IgD-negative memory B cell (primary cell): ENCODE data around the gene EDDM3A. TPM values are rescaled to one million over a fixed set of nuclear protein-coding genes. Genes with fewer than 3 reads are reported as not detected.
"Not testable (repeated sequence)": the region's sequence is repeated elsewhere in the genome, so short reads cannot be mapped to it uniquely, and the experiment has no call there.

Source experiments
- H3K27ac Mint-ChIP-seq, 3 donors: one replicate each; pipeline ENCODE4 v1.8.0; 2020 to 2022; ENCODE audit warnings: mild to moderate bottlenecking in 3 of 3, mixed read lengths in 3 of 3, moderate library complexity in 1 of 3
- H3K27me3 Mint-ChIP-seq: one replicate; pipeline ENCODE4 v1.8.0; 2021; ENCODE audit warnings: mixed read lengths
- H3K36me3 Mint-ChIP-seq: one replicate; pipeline ENCODE4 v1.8.0; 2020; ENCODE audit warnings: mild to moderate bottlenecking, mixed read lengths
- H3K4me1 Mint-ChIP-seq, 3 donors: one replicate each; pipeline ENCODE4 v1.8.0; 2020 to 2022; ENCODE audit warnings: mixed read lengths in 3 of 3, mild to moderate bottlenecking in 1 of 3
- H3K4me3 Mint-ChIP-seq, 4 donors: one replicate each; pipeline ENCODE4 v1.8.0; 2020 to 2022; ENCODE audit warnings: mild to moderate bottlenecking in 4 of 4, mixed read lengths in 4 of 4, moderate library complexity in 3 of 4
- H3K9me3 Mint-ChIP-seq, 3 donors: one replicate each; pipeline ENCODE4 v1.8.0; 2020 to 2021; ENCODE audit warnings: mixed read lengths in 3 of 3, mild to moderate bottlenecking in 1 of 3
- polyA plus RNA-seq: library from polyadenylated mRNA; unstranded; fragments of 300-500 nt; fragmentation: Illumina TruSeq; gene quantifications from one replicate; pipeline ENCODE4 v1.2.3, GENCODE V29; 2021

EDDM3A gene
- polyA plus RNA-seq, 1 donor from 2014 or later = not detected

DNA sequence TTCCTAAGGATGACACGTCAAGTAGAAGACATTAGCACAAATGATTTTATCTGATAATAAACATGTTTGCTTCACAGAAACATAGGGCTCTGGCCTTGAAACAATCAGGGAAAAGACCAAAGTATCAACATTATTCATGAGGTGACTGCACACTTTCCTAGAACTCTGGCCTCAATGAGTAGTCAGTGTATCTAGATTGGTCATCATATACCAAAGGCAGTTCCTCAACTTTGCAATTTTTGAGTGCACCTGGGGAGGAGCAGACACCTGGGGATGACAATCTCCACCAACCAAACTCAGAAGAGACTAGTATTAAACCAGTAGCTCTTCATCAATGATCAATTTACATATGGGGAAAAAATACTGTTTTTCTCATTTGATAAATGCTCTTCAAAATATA lies 4.5 kb downstream of the EDDM3A start:
- Mint-ChIP-seq H3K4me3 (no peak overlapping the region), H3K9me3 (peaks cover 3 to 11% (median 6%) of the 10 kb centered on the region in 3 donors), H3K36me3 (no peaks in the 10 kb centered on the region), H3K27ac (no peak overlapping the region), H3K27me3 (peaks cover 7% of the 10 kb centered on the region), H3K4me1 (no peaks in the 10 kb centered on the region)

- Mint-ChIP-seq H3K27me3 (no peaks in the 10 kb centered on the region), H3K4me3 (no peak overlapping the region), H3K27ac (peak overlapping the region in 1 of 3 donors; percentile 54), H3K36me3 (no peaks in the 10 kb centered on the region), H3K9me3 (peaks cover 3 to 11% (median 6%) of the 10 kb centered on the region in 3 donors), H3K4me1 (no peaks in the 10 kb centered on the region)
Observed at GRCh38 chr14:20751963-20752562, 6.4 kb downstream of the EDDM3A start.

GRCh38 chr14:20754308-20754707 lies 8.6 kb downstream of the EDDM3A start:
- H3K4me3 Mint-ChIP-seq = no peak overlapping the region
- peaks cover 0 to 6% (median 5%) of the 10 kb centered on the region in 3 donors for H3K4me1 Mint-ChIP-seq
- H3K27ac Mint-ChIP-seq = no peak overlapping the region
- H3K9me3 Mint-ChIP-seq = peaks cover 3 to 11% (median 6%) of the 10 kb centered on the region in 3 donors
- no peaks in the 10 kb centered on the region for H3K36me3 Mint-ChIP-seq
- no peaks in the 10 kb centered on the region for H3K27me3 Mint-ChIP-seq

GRCh38 chr14:20755037-20755436 lies 9.3 kb downstream of the EDDM3A start:
- Mint-ChIP-seq H3K27ac (no peak overlapping the region), H3K4me1 (peaks cover 0 to 6% (median 5%) of the 10 kb centered on the region in 3 donors), H3K9me3 (peaks cover 3 to 11% (median 6%) of the 10 kb centered on the region in 3 donors), H3K4me3 (no peak overlapping the region), H3K27me3 (no peaks in the 10 kb centered on the region), H3K36me3 (no peaks in the 10 kb centered on the region)

- peaks cover 0 to 6% (median 5%) of the 10 kb centered on the region in 3 donors for H3K4me1 Mint-ChIP-seq
- H3K36me3 Mint-ChIP-seq = no peaks in the 10 kb centered on the region
- no peaks in the 10 kb centered on the region for H3K27me3 Mint-ChIP-seq
- H3K9me3 Mint-ChIP-seq = peaks cover 0 to 5% (median 2%) of the 10 kb centered on the region in 3 donors
- no peak overlapping the region for H3K27ac Mint-ChIP-seq
- H3K4me3 Mint-ChIP-seq = no peak overlapping the region
Observed at GRCh38 chr14:20757965-20758364, 12.3 kb downstream of the EDDM3A start.

DNA sequence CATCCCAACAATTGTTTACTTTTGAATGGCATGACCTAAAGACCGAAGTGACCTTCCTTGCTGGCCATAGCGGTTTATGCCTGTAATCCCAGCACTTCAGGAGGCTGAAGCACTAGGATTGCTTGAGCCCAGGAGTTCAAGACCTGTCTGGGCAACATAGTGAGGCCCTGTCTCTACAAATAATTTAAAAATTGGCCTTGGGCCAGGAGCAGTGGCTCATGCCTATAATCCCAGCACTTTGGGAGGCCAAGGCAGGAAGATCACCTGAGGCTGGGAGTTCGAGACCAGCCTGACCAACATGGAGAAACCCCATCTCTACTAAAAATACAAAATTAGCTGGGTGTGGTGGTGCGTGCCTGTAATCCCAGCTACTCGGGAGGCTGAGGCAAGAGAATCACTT lies 13.8 kb downstream of the EDDM3A start:
- not testable (repeated sequence) for H3K9me3 Mint-ChIP-seq, H3K27ac Mint-ChIP-seq, H3K36me3 Mint-ChIP-seq, H3K4me3 Mint-ChIP-seq, H3K27me3 Mint-ChIP-seq, H3K4me1 Mint-ChIP-seq

DNA sequence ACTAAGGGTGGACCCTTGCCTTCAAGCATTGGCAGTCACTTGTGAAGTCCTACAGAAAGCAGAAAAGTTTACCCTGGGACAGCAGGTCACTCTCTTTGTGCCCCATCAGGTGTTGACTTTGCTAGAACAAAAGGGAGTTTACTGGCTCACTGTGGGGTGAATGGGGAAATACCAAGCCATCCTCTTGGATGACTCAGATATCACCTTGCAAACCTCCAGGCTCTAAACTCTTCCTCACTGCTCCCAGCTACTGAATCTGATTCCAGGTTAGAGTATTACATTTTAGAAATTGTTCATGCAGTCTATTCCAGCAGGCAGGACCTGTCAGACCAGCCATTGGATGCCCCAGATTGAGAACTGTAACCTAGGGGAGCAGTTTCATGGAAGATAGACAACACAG lies 15.3 kb downstream of the EDDM3A start:
- peaks cover 0 to 7% (median 5%) of the 10 kb centered on the region in 3 donors for H3K4me1 Mint-ChIP-seq
- no peaks in the 10 kb centered on the region for H3K36me3 Mint-ChIP-seq
- no peak overlapping the region for H3K4me3 Mint-ChIP-seq
- H3K9me3 Mint-ChIP-seq = peaks cover 0 to 2% (median 0%) of the 10 kb centered on the region in 3 donors
- H3K27me3 Mint-ChIP-seq = no peaks in the 10 kb centered on the region
- H3K27ac Mint-ChIP-seq = no peak overlapping the region

DNA sequence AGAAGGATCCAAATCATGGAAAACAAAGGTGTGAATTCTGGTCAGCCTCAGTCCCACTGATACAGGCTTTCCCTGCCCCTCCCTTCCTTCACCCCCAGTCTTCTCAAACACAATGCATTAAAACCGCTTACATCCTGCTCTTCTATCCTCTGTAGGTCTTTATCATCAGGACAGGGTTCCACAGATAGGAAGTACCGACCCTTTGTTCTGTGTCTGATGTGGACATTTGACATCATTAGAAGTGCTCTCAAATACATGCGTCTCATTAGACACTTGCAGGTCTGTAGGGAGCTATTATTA lies 22.9 kb downstream of the EDDM3A start:
- H3K9me3 Mint-ChIP-seq = peaks cover 0 to 2% (median 0%) of the 10 kb centered on the region in 3 donors
- H3K27me3 Mint-ChIP-seq = no peaks in the 10 kb centered on the region
- no peaks in the 10 kb centered on the region for H3K36me3 Mint-ChIP-seq
- H3K4me3 Mint-ChIP-seq = no peak overlapping the region
- no peak overlapping the region for H3K27ac Mint-ChIP-seq
- peaks cover 0 to 1% (median 0%) of the 10 kb centered on the region in 3 donors for H3K4me1 Mint-ChIP-seq

GRCh38 chr14:20769421-20769820 lies 23.7 kb downstream of the EDDM3A start:
- Mint-ChIP-seq H3K4me3 (no peak overlapping the region), H3K4me1 (peaks cover 0 to 1% (median 0%) of the 10 kb centered on the region in 3 donors), H3K27me3 (no peaks in the 10 kb centered on the region), H3K9me3 (peaks cover 0 to 2% (median 0%) of the 10 kb centered on the region in 3 donors), H3K36me3 (no peaks in the 10 kb centered on the region), H3K27ac (no peak overlapping the region)

GRCh38 chr14:20772650-20773049 lies 27.0 kb downstream of the EDDM3A start:
- Mint-ChIP-seq H3K27ac (no peak overlapping the region), H3K4me1 (no peaks in the 10 kb centered on the region), H3K4me3 (no peak overlapping the region), H3K27me3 (no peaks in the 10 kb centered on the region), H3K9me3 (no peaks in the 10 kb centered on the region), H3K36me3 (no peaks in the 10 kb centered on the region)

DNA sequence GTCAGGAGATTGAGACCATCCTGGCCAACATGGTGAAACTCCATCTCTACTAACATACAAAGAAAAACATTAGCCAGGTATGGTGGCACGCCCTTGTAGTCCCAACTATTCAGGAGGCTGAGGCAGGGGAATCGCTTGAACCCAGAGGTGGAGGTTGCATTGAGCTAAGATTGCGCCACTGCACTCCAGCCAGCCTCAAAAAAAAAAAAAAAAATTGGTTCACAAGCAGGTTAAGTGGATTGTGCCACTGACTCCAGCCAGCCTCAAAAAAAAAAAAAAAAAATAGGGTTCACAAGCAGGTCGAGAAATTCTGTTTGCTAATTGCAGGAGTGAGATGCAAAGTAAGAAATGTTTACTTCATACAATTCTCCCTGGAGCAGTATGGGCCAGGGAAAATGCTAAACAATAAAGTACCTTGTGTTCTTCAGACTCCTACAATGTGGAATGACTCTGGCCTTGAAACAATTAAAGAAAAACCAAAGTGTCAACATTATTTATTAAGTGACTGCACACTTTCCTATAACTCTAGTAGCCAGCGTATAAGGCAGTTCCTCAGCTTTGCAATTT lies 28.7 kb downstream of the EDDM3A start:
- no peak overlapping the region for H3K4me3 Mint-ChIP-seq
- H3K4me1 Mint-ChIP-seq = no peaks in the 10 kb centered on the region
- H3K27ac Mint-ChIP-seq = no peak overlapping the region
- no peaks in the 10 kb centered on the region for H3K9me3 Mint-ChIP-seq
- H3K36me3 Mint-ChIP-seq = no peaks in the 10 kb centered on the region
- no peaks in the 10 kb centered on the region for H3K27me3 Mint-ChIP-seq

GRCh38 chr14:20775043-20775442 lies 29.4 kb downstream of the EDDM3A start:
- Mint-ChIP-seq H3K4me1 (peaks cover 0 to 3% (median 1%) of the 10 kb centered on the region in 3 donors), H3K27ac (no peak overlapping the region), H3K36me3 (no peaks in the 10 kb centered on the region), H3K27me3 (no peaks in the 10 kb centered on the region), H3K9me3 (no peaks in the 10 kb centered on the region), H3K4me3 (no peak overlapping the region)

GRCh38 chr14:20775901-20776300 lies 30.2 kb downstream of the EDDM3A start:
- Mint-ChIP-seq H3K4me3 (no peak overlapping the region), H3K9me3 (peaks cover 0 to 2% (median 0%) of the 10 kb centered on the region in 3 donors), H3K27me3 (no peaks in the 10 kb centered on the region), H3K27ac (no peak overlapping the region), H3K4me1 (peaks cover 4 to 9% (median 5%) of the 10 kb centered on the region in 3 donors), H3K36me3 (no peaks in the 10 kb centered on the region)

GRCh38 chr14:20781803-20782202 lies 36.1 kb downstream of the EDDM3A start:
- peak overlapping the region; percentile 90 to 99 (median 95) for H3K27ac Mint-ChIP-seq
- H3K36me3 Mint-ChIP-seq = peaks cover 4% of the 10 kb centered on the region
- no peaks in the 10 kb centered on the region for H3K27me3 Mint-ChIP-seq
- peaks cover 34 to 44% (median 39%) of the 10 kb centered on the region in 3 donors for H3K4me1 Mint-ChIP-seq
- H3K4me3 Mint-ChIP-seq = peak overlapping the region; percentile 93 to 100 (median 96)
- H3K9me3 Mint-ChIP-seq = peaks cover 0 to 2% (median 0%) of the 10 kb centered on the region in 3 donors

GRCh38 chr14:20782280-20782890 lies 36.7 kb downstream of the EDDM3A start:
- Mint-ChIP-seq H3K27ac (peak overlapping the region; percentile 90 to 99 (median 95)), H3K9me3 (peaks cover 0 to 2% (median 0%) of the 10 kb centered on the region in 3 donors), H3K27me3 (no peaks in the 10 kb centered on the region), H3K4me1 (peaks cover 34 to 44% (median 41%) of the 10 kb centered on the region in 3 donors), H3K4me3 (peak overlapping the region; percentile 93 to 100 (median 96)), H3K36me3 (peaks cover 4% of the 10 kb centered on the region)

DNA sequence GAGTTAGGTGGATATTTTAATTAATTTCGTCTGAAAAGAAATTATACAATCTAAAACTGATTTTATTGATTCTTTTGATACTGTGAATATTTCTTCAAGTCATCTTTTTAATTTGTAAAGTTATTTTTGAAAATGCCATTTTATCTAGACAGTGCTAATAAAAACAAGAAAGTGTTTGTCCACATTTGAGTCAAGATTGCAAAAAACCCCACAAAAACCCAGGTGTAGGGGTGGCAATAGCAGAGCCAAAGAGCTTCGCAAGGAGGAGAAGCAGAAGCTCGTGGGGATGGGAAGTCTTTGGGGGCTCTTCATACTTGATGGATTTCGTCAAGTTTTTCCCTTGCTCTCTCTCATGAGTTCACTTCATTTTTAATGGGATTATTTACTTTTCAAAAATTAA lies 41.3 kb downstream of the EDDM3A start:
- no peak overlapping the region for H3K4me3 Mint-ChIP-seq
- H3K27ac Mint-ChIP-seq = peak overlapping the region in 1 of 3 donors; percentile 0
- H3K9me3 Mint-ChIP-seq = no peaks in the 10 kb centered on the region
- no peaks in the 10 kb centered on the region for H3K27me3 Mint-ChIP-seq
- H3K4me1 Mint-ChIP-seq = peaks cover 26 to 35% (median 28%) of the 10 kb centered on the region in 3 donors
- peaks cover 7% of the 10 kb centered on the region for H3K36me3 Mint-ChIP-seq
